ENCODE measurements around the gene ARHGAP30.
"Not testable (repeated sequence)": the region's sequence is repeated elsewhere in the genome, so short reads cannot be mapped to it uniquely, and the experiment has no call there.

ARHGAP30 gene

DNA sequence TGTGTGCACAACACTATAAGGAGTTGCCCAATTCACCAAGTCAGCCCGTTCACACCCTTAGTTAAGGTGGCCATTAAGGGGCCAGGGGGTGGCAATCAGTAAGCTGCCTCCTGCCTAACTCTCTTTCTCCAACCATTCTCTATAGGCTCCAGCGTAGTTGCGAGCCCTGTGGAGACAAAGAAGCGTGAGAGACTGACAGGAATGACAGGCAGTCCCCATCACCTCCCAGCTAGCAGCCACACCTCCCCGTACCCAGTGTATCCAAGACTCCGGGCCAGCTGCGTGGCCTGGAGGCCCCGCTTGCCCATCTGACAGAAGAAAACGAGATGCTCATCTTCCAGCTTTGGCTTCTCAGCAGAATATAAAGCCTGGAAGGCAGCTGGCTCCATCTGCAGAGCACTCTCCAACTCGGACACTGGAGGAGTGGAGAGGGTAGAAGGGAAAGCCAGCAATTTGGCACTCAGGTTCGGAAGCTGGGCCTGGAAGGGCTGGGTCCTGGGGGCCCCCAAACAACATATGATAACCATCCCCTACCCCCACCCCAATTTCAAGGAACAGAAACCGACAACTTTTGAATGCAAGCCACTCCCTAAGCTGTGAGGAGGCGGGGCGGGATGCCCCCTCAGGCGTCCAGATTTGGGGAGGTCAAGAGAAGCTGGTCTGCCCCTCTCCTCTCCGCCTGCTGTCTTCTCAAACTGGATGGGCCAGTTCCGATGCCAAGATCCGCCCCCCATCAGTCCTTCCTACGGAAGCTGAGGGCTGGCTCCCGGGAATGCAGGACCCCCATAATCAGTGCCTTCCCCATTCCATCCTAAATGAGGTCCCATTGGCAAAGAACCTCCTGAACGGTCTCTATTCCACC, 31.8 kb downstream of the ARHGAP30 start:
- DNase-seq (ENCODE audit: low spot score): peak; percentile 37

GRCh38 chr1:161033751-161034150, 35.9 kb downstream of the ARHGAP30 start:
- DNase-seq (ENCODE audit: low spot score): no peak

GRCh38 chr1:161032409-161032808, 37.3 kb downstream of the ARHGAP30 start:
- no peak for DNase-seq (ENCODE audit: low spot score)

DNA sequence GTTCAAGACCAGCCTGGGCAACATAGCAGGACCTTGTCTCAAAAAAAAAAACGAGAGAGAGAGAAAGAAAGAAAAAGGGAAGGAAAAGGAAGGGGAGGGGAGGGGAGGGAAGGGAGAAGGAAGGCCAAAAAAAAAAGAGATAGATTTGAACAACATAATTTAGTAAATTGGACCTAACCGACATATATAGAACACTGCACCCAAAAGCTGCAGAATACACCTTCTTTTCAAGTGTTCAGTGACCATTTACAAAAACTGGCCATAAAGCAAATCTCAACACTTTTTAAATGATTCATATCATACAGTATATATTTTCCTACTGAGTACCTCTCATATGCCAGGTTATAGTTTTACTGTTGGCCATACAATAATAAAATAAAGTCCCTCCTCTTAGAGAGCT, 37.8 kb downstream of the ARHGAP30 start:
- no peak for DNase-seq (ENCODE audit: low spot score)

DNA sequence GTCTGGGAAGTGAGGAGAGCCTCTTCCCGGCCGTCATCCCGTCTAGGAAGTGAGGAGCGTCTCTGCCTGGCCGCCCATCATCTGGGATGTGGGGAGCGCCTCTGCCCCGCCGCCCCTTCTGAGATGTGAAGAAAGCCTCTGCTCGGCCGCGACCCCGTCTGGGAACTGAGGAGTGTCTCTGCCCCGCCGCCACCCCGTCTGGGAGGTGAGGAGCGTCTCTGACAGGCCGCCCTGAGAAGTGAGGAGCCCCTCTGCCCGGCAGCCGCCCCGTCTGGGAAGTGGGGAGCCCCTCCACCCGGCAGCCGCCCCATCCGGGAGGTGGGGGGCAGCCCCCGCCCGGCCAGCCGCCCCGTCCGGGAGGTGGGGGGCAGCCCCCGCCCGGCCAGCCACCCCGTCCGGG, 40.2 kb downstream of the ARHGAP30 start:
- not testable (repeated sequence) for DNase-seq (ENCODE audit: low spot score)

- not testable (repeated sequence) for DNase-seq (ENCODE audit: low spot score)
Measured at GRCh38 chr1:161026954-161027353, 42.7 kb downstream of the ARHGAP30 start.

DNA sequence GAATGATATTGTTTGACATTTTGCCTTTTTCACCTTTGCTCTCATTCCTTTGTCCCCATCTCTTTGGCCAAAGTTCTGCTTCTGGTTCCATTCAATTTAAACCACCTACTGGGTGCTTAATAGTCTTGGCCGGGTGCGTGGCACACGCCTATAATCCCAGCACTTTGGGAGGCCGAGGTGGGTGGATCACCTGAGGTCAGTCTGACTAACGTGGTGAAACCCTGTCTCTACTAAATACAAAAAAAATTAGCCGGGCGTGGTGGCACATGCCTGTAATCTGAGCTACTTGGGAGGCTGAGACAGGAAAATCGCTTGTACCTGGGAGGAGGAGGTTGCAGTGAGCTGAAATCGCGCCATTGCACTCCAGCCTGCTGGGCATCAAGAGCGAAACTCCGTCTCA, 47.3 kb downstream of the ARHGAP30 start:
- DNase-seq (ENCODE audit: low spot score): not testable (repeated sequence)

DNA sequence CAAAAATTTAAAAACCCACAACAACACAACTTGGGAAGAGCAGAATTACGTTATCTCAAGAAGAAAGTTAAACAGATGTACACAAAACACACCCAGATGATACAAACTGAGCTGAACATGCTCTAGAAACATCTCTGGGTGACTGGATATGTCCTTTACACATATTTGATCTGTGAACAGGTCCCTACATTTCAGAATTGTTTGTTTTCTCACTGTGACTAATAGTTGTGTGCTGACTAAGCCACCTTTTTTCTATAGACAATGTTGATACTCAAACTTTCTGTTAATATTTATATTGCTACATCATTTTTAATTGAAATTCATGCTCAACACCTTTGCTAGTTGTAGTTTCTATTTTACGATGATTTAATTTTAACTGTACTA, 47.7 kb downstream of the ARHGAP30 start:
- DNase-seq (ENCODE audit: low spot score): no peak

- DNase-seq (ENCODE audit: low spot score): peak; percentile 98
Measured at GRCh38 chr1:161021165-161021969, 48.3 kb downstream of the ARHGAP30 start.

GRCh38 chr1:161020509-161021164, 49.1 kb downstream of the ARHGAP30 start, which contains the start of gene F11R:
Gene F11R, minus strand, starts transcription at chr1:161021152. Its CDS starts 79 bp downstream, at chr1:161021073.
- DNase-seq (ENCODE audit: low spot score): peak; percentile 69

GRCh38 chr1:161019751-161020495, 49.8 kb downstream of the ARHGAP30 start:
- no peak for DNase-seq (ENCODE audit: low spot score)

DNA sequence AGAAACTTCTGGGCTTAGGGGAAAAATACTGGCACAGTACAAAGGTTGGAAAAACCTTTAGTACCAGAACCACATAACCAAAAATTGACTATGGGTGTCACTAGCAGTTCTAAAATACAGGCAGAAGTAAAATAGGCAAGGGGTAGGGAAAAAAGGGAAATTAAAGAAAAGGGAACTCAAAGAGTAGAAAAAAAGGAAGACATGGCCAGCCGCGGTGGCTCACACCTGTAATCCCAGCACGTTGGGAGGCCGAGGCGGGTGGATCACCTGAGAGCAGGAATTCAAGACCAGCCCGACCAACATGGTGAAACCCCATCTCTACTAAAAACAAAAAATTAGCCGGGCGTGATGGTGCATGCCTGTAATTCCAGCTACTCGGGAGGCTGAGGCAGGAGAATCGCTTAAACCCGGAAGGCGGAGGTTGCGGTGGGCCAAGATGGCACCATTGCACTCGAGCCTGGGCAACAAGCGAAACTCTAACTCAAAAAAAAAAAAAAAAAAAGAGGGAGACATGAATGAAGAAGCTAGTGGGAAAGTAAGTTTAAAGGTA, 50.5 kb downstream of the ARHGAP30 start:
- DNase-seq (ENCODE audit: low spot score): not testable (repeated sequence)

GRCh38 chr1:161018631-161018930, 51.1 kb downstream of the ARHGAP30 start:
- DNase-seq (ENCODE audit: low spot score): no peak

GRCh38 chr1:161017756-161018630, 51.7 kb downstream of the ARHGAP30 start:
- DNase-seq (ENCODE audit: low spot score): no peak

- DNase-seq (ENCODE audit: low spot score): not testable (repeated sequence)
Measured at GRCh38 chr1:161017181-161017580, 52.5 kb downstream of the ARHGAP30 start.

- DNase-seq (ENCODE audit: low spot score): not testable (repeated sequence)
Measured at GRCh38 chr1:161016683-161017082, 53.0 kb downstream of the ARHGAP30 start.

DNA sequence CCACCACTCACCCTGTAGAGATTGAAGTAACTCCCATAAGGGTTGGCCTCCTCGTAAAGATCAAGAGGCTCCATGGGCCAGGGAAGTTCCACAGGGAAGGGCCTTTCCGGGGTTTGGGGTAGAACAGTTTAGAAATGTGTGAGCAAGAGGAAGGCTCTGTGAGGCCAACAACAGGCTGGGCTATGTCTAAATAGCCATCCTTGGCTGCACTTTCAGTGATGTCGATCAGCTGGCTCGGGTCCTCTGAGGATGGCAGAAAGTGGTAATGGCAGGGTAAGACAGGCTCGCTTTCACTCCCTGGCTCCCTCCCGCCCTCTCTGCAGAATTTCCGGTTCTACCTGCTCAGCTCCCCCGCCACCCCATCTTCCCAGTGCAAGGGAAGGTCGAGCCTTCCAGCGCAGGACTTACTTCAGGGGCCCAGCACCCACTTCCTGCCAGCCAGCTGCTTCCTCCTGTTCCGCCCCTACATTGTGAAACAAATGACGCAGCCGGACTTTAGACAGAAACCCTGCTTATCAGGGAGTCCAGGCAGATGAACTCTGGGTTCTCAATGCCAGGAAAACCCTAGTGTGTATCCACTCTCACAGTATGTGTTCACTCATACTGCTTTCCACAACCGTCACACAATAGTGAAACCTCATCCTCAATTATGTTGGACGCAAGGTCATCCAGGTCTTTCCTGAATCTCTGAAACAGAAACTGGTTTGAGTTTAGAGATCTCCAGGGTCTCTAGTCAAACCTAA, 56.0 kb downstream of the ARHGAP30 start:
- DNase-seq (ENCODE audit: low spot score): peak; percentile 65

DNA sequence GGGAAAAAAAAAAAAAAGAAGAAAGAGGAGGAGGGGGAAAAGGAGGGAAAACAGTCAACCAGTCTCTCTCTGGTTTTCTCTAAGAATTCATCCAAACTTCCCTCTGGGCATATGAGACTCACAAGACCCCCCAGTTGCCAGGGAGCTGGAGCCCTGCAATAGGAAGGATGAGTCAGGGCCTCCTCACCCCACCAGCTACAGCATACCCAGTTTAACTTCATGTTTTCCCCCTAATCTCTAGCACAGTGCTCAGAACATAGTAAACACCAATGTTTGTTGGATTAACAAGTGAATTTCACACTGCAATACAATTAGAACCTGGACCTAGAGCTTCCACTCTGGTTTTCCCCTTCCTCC, 56.6 kb downstream of the ARHGAP30 start:
- DNase-seq (ENCODE audit: low spot score): no peak

DNA sequence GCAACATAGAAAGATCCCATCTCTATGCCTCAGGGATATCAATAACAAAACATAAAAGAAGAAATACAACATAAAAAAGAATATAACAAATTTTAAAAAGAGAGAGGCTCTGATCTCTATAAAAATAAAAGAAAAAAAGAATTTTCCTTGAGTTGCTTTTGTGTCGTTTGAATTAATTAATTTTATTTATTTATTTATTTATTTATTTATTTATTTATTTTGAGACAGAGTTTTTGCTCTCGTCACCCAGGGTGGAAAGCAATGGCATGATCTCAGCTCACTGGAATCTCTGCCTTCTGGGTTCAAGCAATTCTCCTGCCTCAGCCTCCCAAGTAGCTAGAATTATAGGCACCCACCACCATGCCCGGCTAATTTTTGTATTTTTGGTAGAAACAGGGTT, 57.3 kb downstream of the ARHGAP30 start:
- no peak for DNase-seq (ENCODE audit: low spot score)

Measured in iPS-NIHi11 (cell line).